Melanocyte of skin (primary cell): ENCODE measurements around the gene FGF23. TPM values are rescaled to one million over a fixed set of nuclear protein-coding genes. Genes with fewer than 3 reads are reported as not detected.

Experiments used
- total RNA-seq, 2 donors: library from RNA; depleted of rRNA; stranded (reverse); fragments of >200 nt; gene quantifications; 2 replicates each; pipeline ENCODE4 v1.2.3, GENCODE V29; 2012

FGF23 gene
- total RNA-seq, result not detected

DNA sequence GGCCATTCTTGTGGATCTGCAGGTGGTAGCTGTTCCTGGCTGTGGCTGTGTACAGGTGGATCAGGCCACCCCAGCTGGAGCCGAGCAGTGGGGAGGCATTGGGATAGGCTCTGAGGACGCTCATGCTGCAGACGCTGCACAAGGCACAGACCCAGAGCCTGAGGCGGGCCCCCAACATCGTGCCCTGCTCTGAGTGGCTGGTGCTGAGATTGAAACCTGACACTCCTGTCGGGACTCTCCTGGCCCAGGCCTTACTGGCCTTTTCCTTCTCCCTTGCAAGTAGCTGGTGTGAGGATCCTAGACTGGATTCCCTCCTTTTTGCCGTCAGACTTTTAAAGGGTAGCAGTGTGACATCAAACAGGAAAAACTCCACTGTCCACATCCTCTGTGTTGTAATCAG lies at the start of gene FGF23:
Gene FGF23 (minus strand): TSS at position 308 of the 400 bp plus-strand sequence. CDS start 130 bp downstream, at position 178.

DNA sequence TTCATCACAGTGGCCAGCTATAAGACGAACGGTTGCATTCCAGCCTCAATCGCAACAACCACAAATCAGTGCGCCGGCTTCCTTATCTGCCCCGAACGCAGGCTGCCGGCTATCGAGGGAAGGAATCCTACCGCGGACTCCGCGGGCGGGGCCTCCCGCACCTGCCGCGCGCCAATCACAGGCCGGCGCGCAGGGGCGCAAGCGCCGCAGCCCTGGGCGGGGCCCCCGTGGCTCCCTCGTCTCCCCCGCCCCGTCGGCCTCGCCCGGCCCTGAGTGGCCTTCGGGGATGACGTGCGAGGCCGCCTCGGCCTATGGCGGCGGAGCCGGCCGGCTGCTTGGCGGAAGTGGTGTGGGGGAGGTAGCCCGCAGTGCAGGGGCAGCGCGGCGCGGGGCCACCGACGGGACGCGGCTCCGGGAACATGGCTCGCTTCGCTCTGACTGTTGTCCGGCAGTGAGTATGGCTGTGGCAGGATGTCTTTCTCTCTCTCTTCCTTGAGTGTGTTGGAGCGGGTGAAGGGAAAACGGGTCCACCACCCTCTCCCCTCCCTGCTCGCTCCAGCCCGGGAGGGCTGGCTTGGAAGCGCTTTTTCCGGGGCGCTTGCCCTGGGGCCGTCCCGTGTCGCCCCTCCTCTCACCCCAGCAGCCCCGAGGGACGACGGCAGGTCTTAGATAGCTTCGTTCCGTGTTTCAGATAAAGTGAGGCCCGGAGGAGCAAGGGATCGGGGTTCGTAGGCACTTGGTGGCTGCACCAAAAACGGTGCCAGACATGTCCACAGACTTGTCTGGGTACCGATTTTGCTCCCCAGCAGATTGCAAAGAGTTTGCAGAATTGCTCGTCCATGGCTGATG lies 58.4 kb downstream of the FGF23 start, which contains the start of gene TIGAR:
Gene TIGAR (plus strand): TSS at position 361 of the 849 bp plus-strand sequence. CDS start 59 bp downstream, at position 420.

Other genes with a start within 250 kb of the FGF23 start
- under 1 TPM; under 0.01 to 0.34 TPM for gene CCND2, start 106.0 kb downstream of the FGF23 start, total RNA-seq
- 10 to 100 TPM; 14.8 to 21.3 TPM for gene TIGAR, start 58.5 kb downstream of the FGF23 start, total RNA-seq
- not detected for gene FGF6, start 66.1 kb upstream of the FGF23 start, total RNA-seq
- gene RAD51AP1, start 159.2 kb upstream of the FGF23 start, total RNA-seq, result 10 to 100 TPM; 18.2 to 27.6 TPM
- gene DYRK4, start 182.5 kb upstream of the FGF23 start, total RNA-seq, result 10 to 100 TPM; 30.6 to 46.0 TPM